ENCODE results near the gene CIAO3. TPM values are rescaled to one million over a fixed set of nuclear protein-coding genes. Genes with fewer than 3 reads are reported as not detected.
A peak's percentile ranks its signal among the peaks of the same experiment; 100 is the strongest.

CIAO3 gene
- total RNA-seq, 6 experiments from 2014 or later = 16.9 to 20.5 (median 18.0) TPM

DNA sequence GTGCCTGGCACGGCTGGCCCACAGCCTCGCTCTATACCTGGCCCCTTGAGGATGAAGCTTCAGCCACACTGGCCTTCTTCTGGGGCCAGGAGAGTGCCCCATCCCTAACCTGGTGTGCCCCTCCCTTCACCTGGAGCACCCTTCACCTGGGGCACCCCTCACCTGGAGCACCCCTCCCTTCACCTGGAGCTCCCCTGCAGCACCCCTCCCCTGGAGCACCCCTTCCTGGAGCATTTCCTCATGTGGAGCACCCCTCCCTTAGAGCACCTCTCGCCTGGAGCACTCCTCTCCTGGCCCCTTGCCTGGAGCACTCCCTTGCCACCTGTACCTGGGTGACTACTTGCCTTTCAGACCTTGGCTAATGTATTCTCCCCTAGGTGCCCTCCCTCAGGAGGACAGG, 32.8 kb downstream of the CIAO3 start:
- Mint-ChIP-seq H3K9me3 (no peaks in the 10 kb centered on the region), H3K27me3 (ENCODE audit: insufficient read depth) (peaks cover 29% of the 10 kb centered on the region), H3K27ac (no peak overlapping the region), H3K4me1 (ENCODE audit: low read depth) (peaks cover 13% of the 10 kb centered on the region), H3K36me3 (ENCODE audit: low read depth) (no peaks in the 10 kb centered on the region), H3K4me3 (no peak overlapping the region)
- TF ChIP-seq, protein P1, sequence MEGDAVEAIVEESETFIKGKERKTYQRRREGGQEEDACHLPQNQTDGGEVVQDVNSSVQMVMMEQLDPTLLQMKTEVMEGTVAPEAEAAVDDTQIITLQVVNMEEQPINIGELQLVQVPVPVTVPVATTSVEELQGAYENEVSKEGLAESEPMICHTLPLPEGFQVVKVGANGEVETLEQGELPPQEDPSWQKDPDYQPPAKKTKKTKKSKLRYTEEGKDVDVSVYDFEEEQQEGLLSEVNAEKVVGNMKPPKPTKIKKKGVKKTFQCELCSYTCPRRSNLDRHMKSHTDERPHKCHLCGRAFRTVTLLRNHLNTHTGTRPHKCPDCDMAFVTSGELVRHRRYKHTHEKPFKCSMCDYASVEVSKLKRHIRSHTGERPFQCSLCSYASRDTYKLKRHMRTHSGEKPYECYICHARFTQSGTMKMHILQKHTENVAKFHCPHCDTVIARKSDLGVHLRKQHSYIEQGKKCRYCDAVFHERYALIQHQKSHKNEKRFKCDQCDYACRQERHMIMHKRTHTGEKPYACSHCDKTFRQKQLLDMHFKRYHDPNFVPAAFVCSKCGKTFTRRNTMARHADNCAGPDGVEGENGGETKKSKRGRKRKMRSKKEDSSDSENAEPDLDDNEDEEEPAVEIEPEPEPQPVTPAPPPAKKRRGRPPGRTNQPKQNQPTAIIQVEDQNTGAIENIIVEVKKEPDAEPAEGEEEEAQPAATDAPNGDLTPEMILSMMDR (IDR thresholded peaks at IDR 0.05) = no peak
- no peak for DNase-seq

DNA sequence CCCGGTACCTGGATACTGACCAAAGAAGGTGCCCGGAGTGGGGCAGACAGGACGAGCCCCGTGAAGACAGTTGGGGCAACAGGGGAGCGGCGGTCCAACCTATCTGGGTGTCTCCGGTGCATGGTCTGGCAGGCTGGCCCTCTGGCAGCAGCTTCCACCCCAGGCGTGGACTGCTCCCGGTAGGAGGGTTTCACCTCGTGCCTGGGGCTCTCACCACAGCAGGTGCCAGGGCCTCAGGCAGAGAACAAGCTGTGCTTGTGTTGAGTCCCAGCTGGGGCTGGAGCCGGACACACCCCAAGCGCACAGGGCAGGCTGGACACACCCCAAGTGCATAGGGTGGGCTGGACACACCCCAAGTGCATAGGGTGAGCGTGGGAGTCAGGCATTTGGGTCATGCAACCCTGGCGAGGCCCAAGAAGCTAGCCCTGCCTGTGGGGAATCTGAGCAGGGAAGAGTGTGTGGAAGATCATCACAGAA, 33.7 kb downstream of the CIAO3 start:
- H3K4me1 Mint-ChIP-seq (ENCODE audit: low read depth) = peaks cover 5% of the 10 kb centered on the region; the same call in 1 of the 2 replicates
- TF ChIP-seq, protein P1 (IDR thresholded peaks at IDR 0.05) = no peak
- H3K36me3 Mint-ChIP-seq (ENCODE audit: low read depth) = no peaks in the 10 kb centered on the region
- no peak overlapping the region for H3K27ac Mint-ChIP-seq
- no peaks in the 10 kb centered on the region for H3K9me3 Mint-ChIP-seq
- H3K4me3 Mint-ChIP-seq = no peak overlapping the region
- peaks cover 36% of the 10 kb centered on the region for H3K27me3 Mint-ChIP-seq (ENCODE audit: insufficient read depth)
- no peak for DNase-seq

DNA sequence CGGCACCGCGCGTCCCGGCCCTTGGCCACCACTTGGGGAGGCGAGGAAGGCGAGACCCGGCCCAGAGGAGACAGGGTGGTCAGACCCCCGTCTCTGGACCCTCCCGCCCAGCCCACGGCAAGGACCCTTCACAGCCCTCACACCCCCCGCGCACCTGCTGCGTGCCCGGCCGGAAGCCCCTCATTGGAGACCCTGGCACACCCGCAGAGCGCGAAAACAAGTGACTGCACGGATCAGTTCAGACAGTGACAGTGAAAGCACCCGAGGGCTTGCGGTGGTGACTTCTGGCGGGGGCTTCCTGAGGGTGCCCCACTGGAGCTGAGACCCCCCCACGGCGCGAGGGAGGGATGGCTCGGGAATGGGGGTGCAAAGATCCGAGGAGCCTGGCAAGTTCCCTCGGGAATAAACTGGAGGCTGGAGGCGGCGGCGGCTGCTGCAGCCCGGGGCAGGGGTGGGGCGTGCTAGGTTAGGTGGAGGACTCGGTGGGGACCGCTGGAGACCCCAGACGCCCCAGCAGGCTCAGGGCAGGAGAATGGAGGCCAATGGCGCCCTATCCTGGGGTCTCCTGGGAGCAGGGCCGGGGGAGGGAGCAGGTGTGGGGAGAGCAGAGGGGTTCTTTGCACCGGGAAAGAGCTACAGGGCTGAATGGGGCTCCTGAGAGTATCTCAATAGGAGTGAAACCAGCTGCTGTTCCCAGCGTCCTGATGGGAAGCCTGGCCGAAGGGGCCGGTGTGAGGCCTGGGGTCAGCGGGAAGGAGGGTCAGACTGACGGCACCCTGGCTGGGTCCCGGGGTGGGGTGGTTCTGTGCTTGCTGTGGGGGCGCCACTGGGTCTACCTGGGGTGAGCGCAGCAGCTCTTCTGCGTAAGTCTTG, 34.4 kb downstream of the CIAO3 start:
- DNase-seq = no peak
- Mint-ChIP-seq H3K36me3 (ENCODE audit: low read depth) (no peaks in the 10 kb centered on the region), H3K27ac (no peak overlapping the region), H3K9me3 (no peaks in the 10 kb centered on the region), H3K4me3 (no peak overlapping the region), H3K4me1 (ENCODE audit: low read depth) (peaks cover 5% of the 10 kb centered on the region; the same call in 1 of the 2 replicates), H3K27me3 (ENCODE audit: insufficient read depth) (peaks cover 37% of the 10 kb centered on the region)
- TF ChIP-seq, protein P1 (IDR thresholded peaks at IDR 0.05) = 0 out of 2 replicates have a peak, but pooled peaks have one; percentile 7

DNA sequence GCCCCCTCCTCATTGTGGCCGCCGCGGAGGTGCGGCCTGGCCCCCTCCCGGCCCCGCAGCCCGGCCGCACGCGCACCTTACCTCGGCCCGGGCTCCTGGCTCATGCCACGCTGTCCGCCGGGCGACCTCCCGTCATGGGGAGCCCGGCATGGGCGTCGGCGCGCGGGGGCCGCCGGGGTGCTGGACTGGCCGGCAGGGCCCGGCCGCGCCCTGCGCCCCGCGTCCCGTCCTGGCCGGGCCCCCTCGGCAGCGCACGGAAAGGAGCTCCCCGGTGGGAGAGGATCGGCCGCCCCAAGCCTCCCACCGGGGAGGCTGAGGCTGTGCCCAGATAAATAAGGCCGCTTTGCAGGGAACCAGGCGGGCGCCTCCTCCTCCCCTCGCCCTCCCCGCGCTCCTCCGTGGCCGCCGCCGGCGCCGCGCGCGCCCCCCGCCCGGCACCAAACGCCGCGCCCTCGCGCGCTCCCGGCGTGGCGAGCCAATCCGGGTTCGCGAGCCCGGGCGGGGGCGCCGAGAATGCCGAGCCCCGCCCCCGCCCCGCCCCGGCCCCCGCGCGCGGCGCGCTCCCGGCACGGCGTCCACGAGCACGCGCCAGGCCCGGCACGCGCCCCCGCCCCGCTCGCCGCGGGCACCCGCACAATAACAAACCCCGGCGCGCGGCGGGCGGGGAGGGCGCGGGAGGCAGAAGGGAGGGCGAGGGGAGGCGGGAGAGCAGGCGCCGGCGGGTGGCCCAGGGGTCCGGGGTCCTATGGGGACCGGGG, 35.2 kb downstream of the CIAO3 start, which contains the start of gene FBXL16:
Gene FBXL16 (minus strand): TSS at position 371 of the 758 bp plus-strand sequence. CDS start 8,396 bp downstream, outside the sequence.
- no peak within 1 kb of the TSS for H3K27ac Mint-ChIP-seq
- TF ChIP-seq, protein P1 (IDR thresholded peaks at IDR 0.05) = no peak
- no peaks in the 10 kb centered on the region for H3K9me3 Mint-ChIP-seq
- H3K36me3 Mint-ChIP-seq (ENCODE audit: low read depth) = no peaks in the 10 kb centered on the region
- H3K27me3 Mint-ChIP-seq (ENCODE audit: insufficient read depth) = peaks cover 38% of the 10 kb centered on the region
- peaks cover 5% of the 10 kb centered on the region; the same call in 1 of the 2 replicates for H3K4me1 Mint-ChIP-seq (ENCODE audit: low read depth)
- H3K4me3 Mint-ChIP-seq = no peak within 1 kb of the TSS
- no peak for DNase-seq

DNA sequence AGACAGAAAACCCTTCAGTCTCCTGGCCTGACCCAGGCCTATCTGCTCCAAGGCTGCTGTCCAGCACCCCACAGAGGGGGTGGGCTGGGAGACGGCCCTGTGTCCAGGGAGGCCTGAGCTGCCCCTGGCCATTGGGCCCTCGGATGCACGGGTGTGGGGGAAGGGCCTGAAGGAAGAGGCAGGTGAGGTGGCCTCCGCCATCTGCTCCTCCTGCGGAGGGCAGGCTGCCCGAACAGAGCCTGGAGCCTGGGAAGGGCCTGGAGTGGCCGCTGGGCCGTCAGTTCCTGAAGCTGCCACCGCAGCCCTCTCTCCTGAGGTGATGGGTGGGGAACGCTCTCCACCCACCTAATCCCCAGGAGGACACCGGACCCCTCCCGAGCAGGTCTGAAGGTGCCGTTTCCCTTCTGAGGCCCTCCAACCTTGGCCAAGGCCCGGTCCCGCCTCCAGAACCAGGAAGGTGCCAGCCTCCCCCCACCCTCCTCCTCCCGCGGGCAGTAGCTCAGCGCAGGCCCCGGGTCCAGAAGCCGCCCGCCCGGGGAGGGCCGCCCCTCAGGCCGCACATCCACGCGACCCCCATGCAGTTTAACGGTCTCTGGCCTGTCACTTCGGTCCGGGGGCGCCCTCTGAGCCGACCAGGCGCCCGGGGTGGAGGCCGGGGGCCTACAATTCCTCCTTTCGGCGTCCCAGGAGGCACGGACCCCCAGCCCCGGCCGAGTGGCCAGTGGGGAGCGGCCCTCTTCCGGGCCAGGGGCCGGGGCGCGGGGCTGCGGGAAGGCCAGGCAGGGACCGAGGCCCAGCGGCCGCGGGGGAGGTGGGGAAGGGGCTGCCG, 36.0 kb downstream of the CIAO3 start:
- no peak overlapping the region for H3K4me3 Mint-ChIP-seq
- H3K9me3 Mint-ChIP-seq = no peaks in the 10 kb centered on the region
- H3K27me3 Mint-ChIP-seq (ENCODE audit: insufficient read depth) = peaks cover 38% of the 10 kb centered on the region
- H3K4me1 Mint-ChIP-seq (ENCODE audit: low read depth) = no peaks in the 10 kb centered on the region; the same call in 1 of the 2 replicates
- no peaks in the 10 kb centered on the region for H3K36me3 Mint-ChIP-seq (ENCODE audit: low read depth)
- TF ChIP-seq, protein P1 (IDR thresholded peaks at IDR 0.05) = no peak
- no peak overlapping the region for H3K27ac Mint-ChIP-seq
- DNase-seq = no peak

Data from HFFc6 (cell line).